ENCODE data around the gene CDHR1.
A peak's percentile ranks its signal among the peaks of the same experiment; 100 is the strongest.

Gene CDHR1

DNA sequence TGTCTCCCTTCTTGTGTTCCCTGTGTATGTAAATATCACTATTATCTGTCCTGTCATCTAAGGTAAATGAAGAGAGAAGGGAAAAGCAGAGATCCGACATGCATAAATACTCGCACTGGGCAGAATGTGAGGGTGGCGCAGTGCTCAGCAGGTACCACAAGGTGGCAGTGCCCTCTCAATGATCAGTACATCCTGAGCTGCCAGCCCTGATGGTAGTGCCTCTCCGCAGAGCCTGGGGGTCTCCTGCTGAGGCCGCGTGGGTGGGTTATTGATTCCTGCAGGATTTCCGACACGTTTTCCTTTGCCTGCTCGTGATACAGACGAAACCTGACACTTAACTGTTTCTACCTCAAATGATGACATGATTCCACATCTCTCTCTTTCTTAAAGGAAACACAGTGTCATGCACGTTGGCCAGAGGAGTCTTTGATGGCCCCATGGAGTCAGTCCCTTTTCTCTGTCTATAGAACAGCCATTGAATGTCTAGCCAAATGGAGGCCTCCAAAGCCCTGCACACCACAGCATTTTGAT lies 70.3 kb downstream of the CDHR1 start:
- TF ChIP-seq, protein P1, sequence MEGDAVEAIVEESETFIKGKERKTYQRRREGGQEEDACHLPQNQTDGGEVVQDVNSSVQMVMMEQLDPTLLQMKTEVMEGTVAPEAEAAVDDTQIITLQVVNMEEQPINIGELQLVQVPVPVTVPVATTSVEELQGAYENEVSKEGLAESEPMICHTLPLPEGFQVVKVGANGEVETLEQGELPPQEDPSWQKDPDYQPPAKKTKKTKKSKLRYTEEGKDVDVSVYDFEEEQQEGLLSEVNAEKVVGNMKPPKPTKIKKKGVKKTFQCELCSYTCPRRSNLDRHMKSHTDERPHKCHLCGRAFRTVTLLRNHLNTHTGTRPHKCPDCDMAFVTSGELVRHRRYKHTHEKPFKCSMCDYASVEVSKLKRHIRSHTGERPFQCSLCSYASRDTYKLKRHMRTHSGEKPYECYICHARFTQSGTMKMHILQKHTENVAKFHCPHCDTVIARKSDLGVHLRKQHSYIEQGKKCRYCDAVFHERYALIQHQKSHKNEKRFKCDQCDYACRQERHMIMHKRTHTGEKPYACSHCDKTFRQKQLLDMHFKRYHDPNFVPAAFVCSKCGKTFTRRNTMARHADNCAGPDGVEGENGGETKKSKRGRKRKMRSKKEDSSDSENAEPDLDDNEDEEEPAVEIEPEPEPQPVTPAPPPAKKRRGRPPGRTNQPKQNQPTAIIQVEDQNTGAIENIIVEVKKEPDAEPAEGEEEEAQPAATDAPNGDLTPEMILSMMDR (IDR thresholded peaks at IDR 0.05; ENCODE audit: insufficient read depth, low read depth, low read length, missing control alignments), result peak; percentile 94
- DNase-seq (ENCODE audit: low read depth), result peak; percentile 67
- no peak overlapping the region for H3K4me3 ChIP-seq (ENCODE audit: low read depth, low read length)

DNA sequence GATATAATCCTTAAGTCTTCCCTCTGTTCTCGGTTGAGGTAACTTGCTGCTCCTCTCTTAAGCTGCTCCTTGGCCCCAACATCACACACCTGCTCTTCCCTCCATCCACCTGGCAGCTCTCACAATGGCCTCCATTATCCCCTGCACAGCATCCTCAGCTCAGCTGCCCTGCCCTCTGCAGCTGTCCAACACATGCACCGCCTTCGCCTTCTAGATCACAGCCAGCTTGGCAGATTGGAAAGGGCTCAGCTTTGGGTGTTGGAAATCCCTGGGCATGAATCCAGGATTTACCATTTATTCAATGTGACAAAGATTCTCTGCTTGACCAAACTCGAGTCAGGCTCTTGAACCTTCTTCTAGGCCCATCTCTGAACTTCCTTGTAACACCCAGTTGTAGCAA lies 71.1 kb downstream of the CDHR1 start:
- DNase-seq (ENCODE audit: low read depth), result no peak
- TF ChIP-seq, protein P1 (IDR thresholded peaks at IDR 0.05; ENCODE audit: insufficient read depth, low read depth, low read length, missing control alignments), result no peak
- H3K4me3 ChIP-seq (ENCODE audit: low read depth, low read length), result no peak overlapping the region

DNA sequence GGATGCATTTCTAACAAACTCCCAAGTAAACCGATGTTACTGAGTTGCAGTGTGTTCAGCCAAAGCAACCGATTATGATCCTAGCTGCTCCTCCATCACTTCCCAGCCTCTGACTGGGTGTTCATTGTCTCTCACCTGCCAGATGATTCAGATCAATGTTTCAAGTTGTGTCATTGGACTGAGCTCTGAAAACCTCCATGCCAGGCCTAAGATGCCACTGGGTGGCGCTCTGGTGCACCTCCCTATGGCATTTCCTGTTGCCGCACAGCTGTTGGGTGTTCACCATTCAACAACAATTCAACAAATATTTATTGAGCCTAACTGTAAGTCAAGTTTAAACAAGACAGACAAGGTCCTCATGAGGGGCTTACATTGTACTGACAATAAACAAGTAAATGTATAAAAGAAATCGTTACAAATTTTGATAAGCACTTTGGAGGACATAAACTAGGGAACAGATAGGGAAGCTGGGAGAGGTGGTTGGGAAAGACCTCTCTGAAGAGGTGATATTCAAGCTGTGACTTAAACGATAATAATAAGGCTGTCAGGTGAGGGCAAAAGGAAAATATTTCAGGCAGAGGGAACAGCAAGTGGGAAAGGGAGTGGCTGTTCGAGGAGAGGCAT lies 73.3 kb downstream of the CDHR1 start:
- peak; percentile 63 for DNase-seq (ENCODE audit: low read depth)
- TF ChIP-seq, protein P1 (IDR thresholded peaks at IDR 0.05; ENCODE audit: insufficient read depth, low read depth, low read length, missing control alignments), result peak; percentile 77
- no peak overlapping the region for H3K4me3 ChIP-seq (ENCODE audit: low read depth, low read length)

DNA sequence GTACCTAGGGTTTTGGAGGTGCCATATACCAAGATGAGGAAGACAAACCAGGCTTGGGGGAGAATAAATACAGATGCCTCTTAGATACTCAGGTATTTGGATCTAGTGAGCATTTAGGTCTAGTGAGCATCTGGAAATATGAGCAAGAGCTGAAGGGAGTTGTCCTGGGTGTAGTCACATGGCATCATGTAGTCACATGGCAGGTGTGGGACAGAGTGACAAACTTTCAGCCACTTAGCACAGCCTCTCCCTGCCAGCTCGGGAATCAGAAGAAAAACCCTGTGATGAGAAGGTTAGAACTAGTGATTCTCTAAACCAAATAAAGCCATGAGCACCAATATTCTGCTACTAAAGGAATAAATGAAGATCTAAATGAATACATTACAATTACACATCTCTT lies 74.8 kb downstream of the CDHR1 start:
- no peak overlapping the region for H3K4me3 ChIP-seq (ENCODE audit: low read depth, low read length)
- TF ChIP-seq, protein P1 (IDR thresholded peaks at IDR 0.05; ENCODE audit: insufficient read depth, low read depth, low read length, missing control alignments), result no peak
- DNase-seq (ENCODE audit: low read depth), result no peak

Data from GM12865 (cell line).